Glomerular visceral epithelial cell (primary cell): Measurements from ENCODE around the gene HPSE2.

Experiments used
- DNase-seq: peaks from one replicate; pipeline ENCODE4 v3.0.0-alpha.2; 2016; ENCODE audit errors: extremely low spot score

Gene HPSE2

GRCh38 chr10:98433371-98433770 is 802.3 kb downstream of the HPSE2 start:
- no peak for DNase-seq

- DNase-seq = no peak
Measured at GRCh38 chr10:98432330-98432729, 803.3 kb downstream of the HPSE2 start.

GRCh38 chr10:98431016-98431415 is 804.6 kb downstream of the HPSE2 start:
- peak; percentile 79 for DNase-seq

- DNase-seq = no peak
Measured at GRCh38 chr10:98430427-98430826, 805.2 kb downstream of the HPSE2 start.

- no peak for DNase-seq
Measured at GRCh38 chr10:98429320-98430072, 806.2 kb downstream of the HPSE2 start.

- no peak for DNase-seq
Measured at GRCh38 chr10:98427011-98427515, 808.6 kb downstream of the HPSE2 start.

GRCh38 chr10:98425511-98426352 is 809.9 kb downstream of the HPSE2 start:
- DNase-seq = peak; percentile 50

GRCh38 chr10:98424295-98425254 is 811.1 kb downstream of the HPSE2 start:
- no peak for DNase-seq

GRCh38 chr10:98423691-98424120 is 811.9 kb downstream of the HPSE2 start:
- no peak for DNase-seq

GRCh38 chr10:98422182-98422581 is 813.5 kb downstream of the HPSE2 start:
- DNase-seq = no peak

GRCh38 chr10:98420786-98421185 is 814.9 kb downstream of the HPSE2 start:
- DNase-seq = no peak

GRCh38 chr10:98419469-98420261 is 816.0 kb downstream of the HPSE2 start:
- DNase-seq = no peak

- no peak for DNase-seq
Measured at GRCh38 chr10:98418665-98419468, 816.8 kb downstream of the HPSE2 start.

GRCh38 chr10:98417973-98418664 is 817.5 kb downstream of the HPSE2 start:
- DNase-seq = no peak

GRCh38 chr10:98417481-98417959 is 818.1 kb downstream of the HPSE2 start:
- no peak for DNase-seq

- DNase-seq = no peak
Measured at GRCh38 chr10:98416606-98417388, 818.9 kb downstream of the HPSE2 start.

GRCh38 chr10:98415731-98416119 is 819.9 kb downstream of the HPSE2 start:
- no peak for DNase-seq
